COLO668 (cell line): ENCODE data around the gene DOK6.

Source experiments
- DNase-seq: peaks from one replicate; lab custom pipeline; 2025; ENCODE audit not compliant: unreplicated experiment; lab: John Stamatoyannopoulos, UW

DOK6 gene

GRCh38 chr18:69677595-69677994, 276.9 kb downstream of the DOK6 start:
- DNase-seq = no peak

GRCh38 chr18:69680123-69680522, 279.4 kb downstream of the DOK6 start:
- DNase-seq = no peak

- DNase-seq = no peak
Measured at GRCh38 chr18:69683176-69683575, 282.5 kb downstream of the DOK6 start.

- DNase-seq = no peak
Measured at GRCh38 chr18:69684789-69685188, 284.1 kb downstream of the DOK6 start.

GRCh38 chr18:69686861-69687260, 286.2 kb downstream of the DOK6 start:
- no peak for DNase-seq

GRCh38 chr18:69689121-69689759, 288.6 kb downstream of the DOK6 start:
- DNase-seq = no peak

GRCh38 chr18:69691008-69691760, 290.5 kb downstream of the DOK6 start:
- no peak for DNase-seq

GRCh38 chr18:69697069-69697468, 296.4 kb downstream of the DOK6 start:
- no peak for DNase-seq

- no peak for DNase-seq
Measured at GRCh38 chr18:69697689-69698088, 297.0 kb downstream of the DOK6 start.

- DNase-seq = no peak
Measured at GRCh38 chr18:69701305-69701704, 300.6 kb downstream of the DOK6 start.

- no peak for DNase-seq
Measured at GRCh38 chr18:69703461-69703860, 302.8 kb downstream of the DOK6 start.

GRCh38 chr18:69705987-69706386, 305.3 kb downstream of the DOK6 start:
- no peak for DNase-seq

- DNase-seq = no peak
Measured at GRCh38 chr18:69708844-69709243, 308.2 kb downstream of the DOK6 start.

GRCh38 chr18:69715191-69715795, 314.6 kb downstream of the DOK6 start:
- DNase-seq = no peak

GRCh38 chr18:69717586-69717985, 316.9 kb downstream of the DOK6 start:
- no peak for DNase-seq

GRCh38 chr18:69718912-69719547, 318.3 kb downstream of the DOK6 start:
- no peak for DNase-seq

- DNase-seq = no peak
Measured at GRCh38 chr18:69720422-69720821, 319.7 kb downstream of the DOK6 start.

GRCh38 chr18:69723434-69723833, 322.7 kb downstream of the DOK6 start:
- no peak for DNase-seq

- no peak for DNase-seq
Measured at GRCh38 chr18:69725009-69725408, 324.3 kb downstream of the DOK6 start.

- DNase-seq = no peak
Measured at GRCh38 chr18:69725855-69726508, 325.3 kb downstream of the DOK6 start.

- no peak for DNase-seq
Measured at GRCh38 chr18:69727912-69728572, 327.4 kb downstream of the DOK6 start.
